ENCODE data around the gene SLC48A1.

Gene SLC48A1

GRCh38 chr12:47791874-47792273 is 18.8 kb downstream of the SLC48A1 start:
- Histone ChIP-seq H3K9ac (ENCODE audit: insufficient read length) (no peak overlapping the region), H3K9me3 (ENCODE audit: low read depth, low read length) (no peaks in the 10 kb centered on the region), H3K27ac (no peak overlapping the region), H3K4me3 (no peak overlapping the region), H3K36me3 (ENCODE audit: insufficient read depth, low read length) (peaks cover 17% of the 10 kb centered on the region; the same call in 1 of the 2 replicates)
- TF ChIP-seq POLR2AphosphoS5 (IDR thresholded peaks at IDR 0.05; ENCODE audit: borderline replicate concordance, low read depth, low read length) = no peak
- no peak for TF ChIP-seq FOXP2 (optimal IDR thresholded peaks at IDR 0.05; ENCODE audit: control extremely low read depth, extremely low read length, insufficient read depth)
- TF ChIP-seq EZH2 (IDR thresholded peaks at IDR 0.05) = no peak
- DNase-seq (ENCODE audit: low read depth, low spot score) = no peak

GRCh38 chr12:47793015-47793681 is 20.1 kb downstream of the SLC48A1 start:
- Histone ChIP-seq H3K9me3 (ENCODE audit: low read depth, low read length) (no peaks in the 10 kb centered on the region), H3K9ac (ENCODE audit: insufficient read length) (no peak overlapping the region), H3K4me3 (no peak overlapping the region), H3K36me3 (ENCODE audit: insufficient read depth, low read length) (peaks cover 11% of the 10 kb centered on the region; the same call in 1 of the 2 replicates), H3K27ac (0 out of 2 replicates have a peak overlapping the region, but pooled peaks have one; percentile 36)
- no peak for TF ChIP-seq FOXP2 (optimal IDR thresholded peaks at IDR 0.05; ENCODE audit: control extremely low read depth, extremely low read length, insufficient read depth)
- no peak for TF ChIP-seq EZH2 (IDR thresholded peaks at IDR 0.05)
- no peak for TF ChIP-seq POLR2AphosphoS5 (IDR thresholded peaks at IDR 0.05; ENCODE audit: borderline replicate concordance, low read depth, low read length)
- no peak for DNase-seq (ENCODE audit: low read depth, low spot score)

GRCh38 chr12:47794679-47795078 is 21.6 kb downstream of the SLC48A1 start:
- TF ChIP-seq POLR2AphosphoS5 (IDR thresholded peaks at IDR 0.05; ENCODE audit: borderline replicate concordance, low read depth, low read length) = no peak
- no peak for TF ChIP-seq FOXP2 (optimal IDR thresholded peaks at IDR 0.05; ENCODE audit: control extremely low read depth, extremely low read length, insufficient read depth)
- Histone ChIP-seq H3K36me3 (ENCODE audit: insufficient read depth, low read length) (peaks cover under 1% of the 10 kb centered on the region; the same call in 1 of the 2 replicates), H3K4me3 (no peak overlapping the region), H3K9ac (ENCODE audit: insufficient read length) (no peak overlapping the region), H3K9me3 (ENCODE audit: low read depth, low read length) (no peaks in the 10 kb centered on the region), H3K27ac (no peak overlapping the region)
- no peak for DNase-seq (ENCODE audit: low read depth, low spot score)

GRCh38 chr12:47795121-47795813 is 22.2 kb downstream of the SLC48A1 start:
- Histone ChIP-seq H3K27ac (no peak overlapping the region), H3K4me3 (no peak overlapping the region), H3K36me3 (ENCODE audit: insufficient read depth, low read length) (no peaks in the 10 kb centered on the region; the same call in 1 of the 2 replicates), H3K9ac (ENCODE audit: insufficient read length) (no peak overlapping the region), H3K9me3 (ENCODE audit: low read depth, low read length) (no peaks in the 10 kb centered on the region)
- DNase-seq (ENCODE audit: low read depth, low spot score) = no peak
- TF ChIP-seq EZH2 (IDR thresholded peaks at IDR 0.05) (no peak), FOXP2 (optimal IDR thresholded peaks at IDR 0.05; ENCODE audit: control extremely low read depth, extremely low read length, insufficient read depth) (no peak), POLR2AphosphoS5 (IDR thresholded peaks at IDR 0.05; ENCODE audit: borderline replicate concordance, low read depth, low read length) (no peak)

GRCh38 chr12:47795814-47796411 is 22.9 kb downstream of the SLC48A1 start:
- Histone ChIP-seq H3K36me3 (ENCODE audit: insufficient read depth, low read length) (no peaks in the 10 kb centered on the region; the same call in 1 of the 2 replicates), H3K9ac (ENCODE audit: insufficient read length) (no peak overlapping the region), H3K4me3 (no peak overlapping the region), H3K27ac (no peak overlapping the region), H3K9me3 (ENCODE audit: low read depth, low read length) (no peaks in the 10 kb centered on the region)
- TF ChIP-seq POLR2AphosphoS5 (IDR thresholded peaks at IDR 0.05; ENCODE audit: borderline replicate concordance, low read depth, low read length) (no peak), EZH2 (IDR thresholded peaks at IDR 0.05) (no peak), FOXP2 (optimal IDR thresholded peaks at IDR 0.05; ENCODE audit: control extremely low read depth, extremely low read length, insufficient read depth) (no peak)
- DNase-seq (ENCODE audit: low read depth, low spot score) = no peak

GRCh38 chr12:47797441-47797840 is 24.4 kb downstream of the SLC48A1 start:
- H3K36me3 ChIP-seq (ENCODE audit: insufficient read depth, low read length) = no peaks in the 10 kb centered on the region
- no peak overlapping the region for H3K27ac ChIP-seq
- H3K9me3 ChIP-seq (ENCODE audit: low read depth, low read length) = no peaks in the 10 kb centered on the region
- H3K4me3 ChIP-seq = no peak overlapping the region
- no peak overlapping the region for H3K9ac ChIP-seq (ENCODE audit: insufficient read length)
- DNase-seq (ENCODE audit: low read depth, low spot score) = no peak
- TF ChIP-seq EZH2 (IDR thresholded peaks at IDR 0.05) (no peak), FOXP2 (optimal IDR thresholded peaks at IDR 0.05; ENCODE audit: control extremely low read depth, extremely low read length, insufficient read depth) (no peak), POLR2AphosphoS5 (IDR thresholded peaks at IDR 0.05; ENCODE audit: borderline replicate concordance, low read depth, low read length) (no peak)

- Histone ChIP-seq H3K9ac (ENCODE audit: insufficient read length) (no peak overlapping the region), H3K9me3 (ENCODE audit: low read depth, low read length) (no peaks in the 10 kb centered on the region), H3K36me3 (ENCODE audit: insufficient read depth, low read length) (no peaks in the 10 kb centered on the region), H3K4me3 (no peak overlapping the region), H3K27ac (no peak overlapping the region)
- no peak for TF ChIP-seq FOXP2 (optimal IDR thresholded peaks at IDR 0.05; ENCODE audit: control extremely low read depth, extremely low read length, insufficient read depth)
- no peak for TF ChIP-seq EZH2 (IDR thresholded peaks at IDR 0.05)
- no peak for TF ChIP-seq POLR2AphosphoS5 (IDR thresholded peaks at IDR 0.05; ENCODE audit: borderline replicate concordance, low read depth, low read length)
- no peak for DNase-seq (ENCODE audit: low read depth, low spot score)
Observed at GRCh38 chr12:47798382-47798948, 25.4 kb downstream of the SLC48A1 start.

- DNase-seq (ENCODE audit: low read depth, low spot score) = no peak
- Histone ChIP-seq H3K36me3 (ENCODE audit: insufficient read depth, low read length) (no peaks in the 10 kb centered on the region), H3K9ac (ENCODE audit: insufficient read length) (no peak overlapping the region), H3K27ac (no peak overlapping the region), H3K4me3 (no peak overlapping the region), H3K9me3 (ENCODE audit: low read depth, low read length) (no peaks in the 10 kb centered on the region)
- TF ChIP-seq FOXP2 (optimal IDR thresholded peaks at IDR 0.05; ENCODE audit: control extremely low read depth, extremely low read length, insufficient read depth) (no peak), POLR2AphosphoS5 (IDR thresholded peaks at IDR 0.05; ENCODE audit: borderline replicate concordance, low read depth, low read length) (no peak), EZH2 (IDR thresholded peaks at IDR 0.05) (no peak)
Observed at GRCh38 chr12:47799357-47799955, 26.4 kb downstream of the SLC48A1 start.
